ACC112 (cell line): ENCODE measurements around the gene ILKAP.

Source experiments
- H2AFZ ChIP-seq: fragments of 200-600 bp; sonication (generic); one replicate; pipeline ENCODE4 v1.6.0; 2017; ENCODE audit warnings: antibody characterized with exemption, low read length; ENCODE audit not compliant: unreplicated experiment
- H3K27ac ChIP-seq: fragments of 200-600 bp; sonication (generic); 2 replicates; pipeline ENCODE4 v1.5.1; 2014; ENCODE audit warnings: low read depth, mild to moderate bottlenecking, antibody characterized with exemption, low read length, moderate library complexity
- H3K27me3 ChIP-seq: fragments of 200-600 bp; sonication (generic); 2 replicates; pipeline ENCODE4 v1.6.1; 2014; ENCODE audit warnings: mild to moderate bottlenecking, antibody characterized with exemption, low read length, moderate library complexity, mixed read lengths; ENCODE audit not compliant: insufficient read depth
- H3K36me3 ChIP-seq: fragments of 200-600 bp; sonication (generic); 2 replicates; pipeline ENCODE4 v1.6.1; 2016; ENCODE audit warnings: mild to moderate bottlenecking, antibody characterized with exemption, low read length, moderate library complexity, mixed read lengths; ENCODE audit not compliant: insufficient read depth
- H3K4me1 ChIP-seq: fragments of 200-600 bp; sonication (generic); one replicate; pipeline ENCODE4 v1.6.1; 2016; ENCODE audit warnings: low read length, mixed read lengths; ENCODE audit not compliant: insufficient read depth, unreplicated experiment, control insufficient read depth
- H3K4me3 ChIP-seq: fragments of 200-600 bp; sonication (generic); 2 replicates; pipeline ENCODE4 v1.5.1; 2014; ENCODE audit warnings: mild to moderate bottlenecking, low read depth, low read length
- H3K79me2 ChIP-seq: fragments of 200-600 bp; sonication (generic); one replicate; pipeline ENCODE4 v1.6.0; 2016; ENCODE audit warnings: low read length; ENCODE audit not compliant: control insufficient read depth, unreplicated experiment, insufficient read depth

The ILKAP gene

DNA sequence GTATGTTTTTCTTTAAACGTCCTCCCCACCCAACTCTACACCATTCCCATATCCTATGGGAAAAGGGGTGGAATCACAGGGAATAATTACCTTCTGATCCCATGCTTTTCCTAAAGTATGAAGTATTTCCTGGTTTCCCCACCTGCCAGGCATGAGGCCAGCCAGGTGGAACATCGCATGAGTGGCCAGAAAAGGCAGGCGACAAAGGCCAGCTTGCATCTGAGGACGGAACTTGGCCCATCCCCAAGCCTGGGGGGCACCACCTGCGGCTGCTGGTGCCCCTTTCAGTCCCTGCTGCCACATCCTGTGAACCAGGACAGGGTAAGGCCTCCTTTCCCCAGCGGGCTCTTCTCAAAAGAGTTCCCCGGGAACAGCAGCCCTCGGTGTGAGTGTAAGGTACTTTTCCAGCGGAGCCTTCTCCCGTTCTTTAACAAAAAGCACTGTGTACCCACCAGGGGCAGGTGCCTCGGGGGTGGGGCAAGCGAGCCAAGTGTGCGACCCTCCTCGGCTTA, 45.9 kb downstream of the ILKAP start:
- Histone ChIP-seq H2AFZ (no peak overlapping the region), H3K4me3 (no peak overlapping the region), H3K27ac (no peak overlapping the region), H3K4me1 (peaks cover 5% of the 10 kb centered on the region), H3K79me2 (no peaks in the 10 kb centered on the region), H3K36me3 (no peaks in the 10 kb centered on the region), H3K27me3 (no peaks in the 10 kb centered on the region)

DNA sequence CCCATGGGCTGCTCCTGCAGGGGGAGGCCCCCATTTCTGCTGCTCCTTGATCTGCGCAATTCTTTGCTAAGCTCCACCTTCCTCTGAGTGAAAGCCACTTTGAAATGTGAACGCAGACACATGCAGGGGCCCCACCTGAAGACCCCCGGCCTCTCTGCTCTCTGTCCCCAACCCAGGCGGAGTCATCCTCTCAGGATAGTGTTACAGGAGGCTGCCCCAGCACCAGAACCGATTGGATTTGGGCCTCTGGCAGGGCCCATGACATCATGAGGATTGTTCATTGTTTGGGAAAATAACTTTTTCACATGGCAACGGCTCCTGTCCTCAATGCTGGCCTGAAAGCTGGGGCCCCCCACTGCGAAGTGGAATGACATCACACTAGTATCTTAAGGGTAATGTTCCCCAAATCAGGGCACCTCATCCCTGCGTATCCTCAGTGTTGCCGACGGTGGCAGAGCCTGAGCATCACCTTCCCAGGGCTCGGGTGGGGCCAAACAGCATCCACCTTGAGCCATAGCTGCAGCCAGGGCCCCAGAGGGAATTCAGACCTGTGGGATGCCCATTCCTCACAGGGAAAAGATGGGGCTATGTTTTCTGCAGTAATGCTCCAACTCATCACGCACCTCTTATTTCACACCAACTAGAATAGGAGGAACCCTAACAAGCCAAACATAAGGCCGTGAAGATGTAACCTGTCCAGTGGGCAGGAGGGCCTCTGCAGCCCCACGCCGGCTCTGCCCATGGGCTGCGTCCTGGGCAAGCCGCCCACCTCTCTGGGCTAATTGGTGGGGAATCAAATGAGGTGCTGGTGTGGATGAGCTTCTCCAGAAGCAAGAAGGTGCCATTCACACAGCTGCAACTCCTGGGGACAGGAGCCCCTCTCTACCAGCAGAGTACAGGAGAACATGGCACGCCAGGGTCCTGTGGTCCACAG, 47.5 kb downstream of the ILKAP start:
- Histone ChIP-seq H3K79me2 (no peaks in the 10 kb centered on the region), H2AFZ (no peak overlapping the region), H3K4me3 (no peak overlapping the region), H3K27me3 (no peaks in the 10 kb centered on the region), H3K4me1 (peaks cover 5% of the 10 kb centered on the region), H3K27ac (no peak overlapping the region), H3K36me3 (no peaks in the 10 kb centered on the region)

DNA sequence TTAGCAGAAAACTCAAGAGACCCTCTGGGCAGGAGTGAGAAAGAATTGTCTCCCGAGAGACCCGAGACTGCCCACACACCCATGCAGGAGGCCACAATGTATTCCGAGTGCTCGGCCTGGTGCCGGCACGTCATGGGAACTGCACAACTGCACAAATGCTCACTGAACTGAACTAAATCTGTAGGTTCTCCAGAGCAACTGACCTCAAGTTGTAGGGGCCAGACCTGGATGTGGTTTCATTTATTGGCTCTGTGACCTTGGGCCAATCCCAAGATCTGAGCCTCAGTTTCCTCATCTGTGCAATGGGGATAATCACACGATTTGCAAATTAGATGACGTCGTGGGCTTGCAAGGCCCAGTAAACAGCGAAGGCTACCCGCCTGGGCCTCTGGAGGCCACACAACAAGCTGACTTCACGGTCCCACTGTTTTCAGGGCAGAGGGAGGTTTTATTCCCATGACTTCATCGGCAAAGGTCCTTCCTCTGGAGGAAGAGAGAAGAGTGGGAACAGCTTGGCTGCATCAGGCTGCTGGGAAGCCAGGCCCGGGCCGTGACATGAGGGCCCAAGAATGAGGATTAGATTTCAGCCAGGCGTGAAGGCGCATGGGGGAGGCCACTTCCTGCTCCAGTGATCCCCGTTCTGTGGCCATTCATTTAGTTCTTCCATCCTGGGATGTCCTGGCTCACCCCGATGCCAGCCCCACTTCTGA, 48.3 kb downstream of the ILKAP start:
- Histone ChIP-seq H3K36me3 (no peaks in the 10 kb centered on the region), H3K4me1 (peaks cover 5% of the 10 kb centered on the region), H3K27me3 (no peaks in the 10 kb centered on the region), H2AFZ (no peak overlapping the region), H3K79me2 (no peaks in the 10 kb centered on the region), H3K4me3 (no peak overlapping the region), H3K27ac (no peak overlapping the region)

DNA sequence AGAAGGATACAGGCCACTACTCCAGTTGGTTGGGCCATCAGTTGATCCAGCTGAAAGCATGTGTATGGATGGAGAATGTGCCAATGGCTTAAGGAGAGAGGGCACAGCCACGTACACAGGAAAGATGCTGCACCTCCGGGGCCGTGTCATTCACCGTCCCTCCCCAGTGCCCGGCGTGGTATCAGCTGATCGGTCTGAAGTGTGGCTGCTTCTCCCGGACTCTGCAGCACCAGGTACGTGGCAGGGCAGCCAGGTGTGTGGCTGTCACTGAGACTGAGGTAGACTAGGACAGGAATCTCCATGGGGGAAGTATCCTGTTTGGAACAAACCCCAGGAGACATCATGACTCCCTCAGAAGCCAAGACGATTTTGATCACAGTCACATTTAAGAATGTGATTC, 48.9 kb downstream of the ILKAP start:
- H3K36me3 ChIP-seq = no peaks in the 10 kb centered on the region
- no peak overlapping the region for H2AFZ ChIP-seq
- H3K79me2 ChIP-seq = no peaks in the 10 kb centered on the region
- no peak overlapping the region for H3K4me3 ChIP-seq
- H3K4me1 ChIP-seq = no peaks in the 10 kb centered on the region
- no peaks in the 10 kb centered on the region for H3K27me3 ChIP-seq
- no peak overlapping the region for H3K27ac ChIP-seq

DNA sequence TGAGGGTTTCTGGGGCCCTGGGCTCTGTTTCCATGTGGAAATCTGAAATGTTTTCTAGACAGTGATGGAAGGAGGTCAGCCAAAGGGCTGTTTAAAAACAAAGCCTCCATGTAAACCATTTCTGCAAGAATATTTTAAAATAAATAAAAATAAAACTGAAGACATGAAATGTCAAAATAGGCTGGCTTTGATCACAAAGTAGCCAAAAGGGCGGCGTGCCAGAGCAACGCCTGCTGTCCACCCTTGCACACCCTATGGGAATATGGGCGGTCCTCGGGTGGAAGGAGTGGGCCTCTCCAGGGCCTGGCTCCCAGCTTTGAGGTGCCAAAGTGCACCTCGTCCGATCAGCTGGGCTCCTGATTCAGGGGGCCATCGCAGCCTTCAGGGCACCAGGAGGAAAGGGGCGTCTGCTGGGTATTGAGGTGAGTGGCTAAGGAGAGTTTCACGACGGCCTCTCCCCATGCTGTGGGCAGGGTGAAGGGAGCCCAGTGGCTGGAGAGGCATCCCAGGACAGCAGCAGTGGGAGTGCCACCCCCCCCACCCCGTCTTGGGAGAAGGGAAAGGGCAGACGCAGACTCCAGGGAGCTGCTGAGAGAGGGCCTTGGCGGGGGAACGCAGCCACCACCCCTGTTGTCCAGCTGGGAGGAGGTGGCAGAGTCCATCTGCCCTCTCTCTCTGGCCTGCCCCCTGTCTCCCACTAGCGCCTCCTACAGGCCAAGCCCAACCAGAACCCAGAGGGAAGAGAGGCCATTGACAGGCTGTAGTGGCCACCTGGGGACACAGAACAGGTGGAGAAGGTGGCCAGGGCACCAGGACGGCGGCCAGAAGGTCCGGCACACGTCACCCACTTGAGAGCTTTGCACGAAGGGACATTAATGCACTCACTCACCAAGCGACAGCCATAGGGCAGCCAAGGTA, 50.5 kb downstream of the ILKAP start:
- H3K4me3 ChIP-seq = no peak overlapping the region
- no peaks in the 10 kb centered on the region for H3K36me3 ChIP-seq
- H3K4me1 ChIP-seq = no peaks in the 10 kb centered on the region
- H3K27ac ChIP-seq = no peak overlapping the region
- no peak overlapping the region for H2AFZ ChIP-seq
- no peaks in the 10 kb centered on the region for H3K27me3 ChIP-seq
- H3K79me2 ChIP-seq = no peaks in the 10 kb centered on the region

DNA sequence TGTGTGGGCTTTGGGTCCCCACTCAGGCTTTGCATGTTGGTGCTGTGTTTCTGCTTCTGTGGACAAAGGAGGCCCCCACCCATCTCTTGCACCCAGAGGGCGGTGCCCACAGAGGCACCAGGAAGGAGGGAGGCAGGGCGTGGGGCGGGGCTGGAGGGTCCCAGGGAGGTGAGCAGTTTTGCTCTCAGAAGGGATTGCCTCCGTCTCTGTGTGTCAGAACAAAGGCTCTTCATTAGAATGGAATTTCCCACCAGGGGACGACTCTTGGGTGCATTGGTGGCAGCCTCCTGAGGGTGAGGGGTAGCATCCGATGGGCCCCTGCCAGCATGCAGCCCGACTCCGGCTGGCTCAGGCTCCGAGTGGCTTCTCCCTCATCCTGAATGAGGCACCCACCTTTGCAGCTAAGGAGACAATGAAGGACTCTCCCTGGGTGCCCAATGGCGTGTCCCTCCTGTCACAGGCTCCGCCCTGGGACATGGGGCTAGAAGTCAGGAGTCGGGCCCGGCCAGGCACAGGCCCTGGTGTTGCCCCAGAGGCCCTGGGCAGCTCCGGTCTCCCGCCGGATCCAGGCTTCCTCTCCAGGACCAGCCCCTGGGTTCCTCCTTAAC, 51.8 kb downstream of the ILKAP start:
- H2AFZ ChIP-seq = no peak overlapping the region

DNA sequence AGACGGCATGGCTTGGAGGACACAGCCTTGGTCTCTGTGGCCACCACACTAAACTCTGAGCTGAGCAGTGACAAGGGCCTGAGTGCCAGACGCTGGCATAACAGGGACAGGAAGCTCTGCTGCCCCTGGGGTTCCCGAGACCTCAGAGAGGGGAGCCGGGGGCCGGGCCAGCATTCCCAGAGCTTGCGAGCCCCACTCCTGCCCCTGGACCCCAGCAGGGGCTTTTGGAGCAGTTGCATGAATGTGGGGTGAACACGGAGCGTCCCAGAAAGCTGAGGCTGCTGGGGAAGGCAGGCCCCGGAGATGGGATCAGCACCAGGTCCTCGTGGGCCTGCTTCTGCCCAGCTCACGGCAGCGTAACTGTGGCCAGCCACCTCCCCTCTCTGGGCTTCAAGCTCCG, 52.3 kb downstream of the ILKAP start:
- no peak overlapping the region for H3K4me3 ChIP-seq
- H3K36me3 ChIP-seq = no peaks in the 10 kb centered on the region
- H3K79me2 ChIP-seq = no peaks in the 10 kb centered on the region
- no peaks in the 10 kb centered on the region for H3K4me1 ChIP-seq
- no peaks in the 10 kb centered on the region for H3K27me3 ChIP-seq
- H2AFZ ChIP-seq = no peak overlapping the region
- H3K27ac ChIP-seq = no peak overlapping the region

More for the DNA sequence above, 51.8 kb downstream of the ILKAP start:
- Histone ChIP-seq H3K27me3 (no peaks in the 10 kb centered on the region), H3K27ac (no peak overlapping the region), H3K79me2 (no peaks in the 10 kb centered on the region), H3K4me1 (no peaks in the 10 kb centered on the region), H3K4me3 (no peak overlapping the region), H3K36me3 (no peaks in the 10 kb centered on the region)

DNA sequence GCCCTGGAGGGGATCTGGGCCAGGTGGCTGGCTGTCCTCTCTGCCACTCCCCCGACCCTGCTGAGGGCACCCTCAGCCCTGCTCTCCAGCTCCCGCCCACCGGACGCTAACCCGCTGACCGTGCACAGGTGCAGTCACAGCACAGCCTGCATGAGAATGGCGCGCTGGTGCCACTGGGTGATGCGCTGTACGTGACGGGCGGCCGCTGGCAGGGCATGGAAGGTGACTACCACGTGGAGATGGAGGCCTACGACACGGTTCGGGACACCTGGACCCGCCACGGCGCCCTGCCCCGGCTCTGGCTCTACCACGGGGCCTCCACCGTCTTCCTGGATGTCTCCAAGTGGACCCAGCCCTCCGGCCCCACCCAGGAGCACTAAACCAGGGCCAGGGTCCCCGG, 52.8 kb downstream of the ILKAP start:
- no peak overlapping the region for H2AFZ ChIP-seq
- no peaks in the 10 kb centered on the region for H3K27me3 ChIP-seq
- no peaks in the 10 kb centered on the region for H3K79me2 ChIP-seq
- H3K4me1 ChIP-seq = no peaks in the 10 kb centered on the region
- no peaks in the 10 kb centered on the region for H3K36me3 ChIP-seq
- H3K4me3 ChIP-seq = no peak overlapping the region
- H3K27ac ChIP-seq = no peak overlapping the region

DNA sequence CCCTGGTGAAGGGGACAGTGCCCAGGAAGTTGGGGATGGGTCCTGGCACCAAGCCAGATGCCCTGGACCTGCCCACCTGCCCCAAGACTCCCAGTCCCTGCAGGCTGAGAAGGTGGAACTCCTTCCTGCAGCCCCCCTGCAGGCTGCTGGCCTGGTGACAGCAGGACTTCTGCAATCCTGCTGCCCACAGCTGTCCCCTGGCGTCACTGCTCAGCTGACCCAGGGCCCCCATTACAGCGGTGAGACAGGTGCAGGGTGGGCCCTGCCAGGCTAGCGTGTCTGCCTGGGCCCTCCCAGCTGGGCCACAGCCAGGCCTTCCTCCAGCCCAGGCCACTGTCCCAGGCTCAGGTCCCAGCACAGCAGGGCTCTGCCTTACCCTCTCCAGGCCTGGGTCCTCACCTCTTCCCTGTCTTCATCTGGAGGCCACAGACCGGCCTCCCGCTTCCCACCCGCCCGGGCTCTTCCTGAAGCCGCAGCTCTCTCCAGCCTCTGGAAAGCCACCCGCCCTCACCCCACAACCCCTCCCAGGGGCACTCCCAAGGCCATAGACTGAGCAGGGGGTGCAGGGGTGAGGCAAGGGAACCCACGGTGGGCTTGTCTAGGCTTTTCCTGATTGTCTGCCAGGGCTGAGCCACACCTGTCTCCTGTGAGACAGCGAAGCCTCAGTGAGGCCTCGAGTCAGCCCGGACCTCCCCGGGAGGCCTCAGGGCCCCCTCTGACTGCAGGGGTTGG, 53.5 kb downstream of the ILKAP start:
- Histone ChIP-seq H3K4me1 (no peaks in the 10 kb centered on the region), H3K27me3 (no peaks in the 10 kb centered on the region), H3K4me3 (no peak overlapping the region), H3K79me2 (no peaks in the 10 kb centered on the region), H3K27ac (no peak overlapping the region), H2AFZ (no peak overlapping the region), H3K36me3 (no peaks in the 10 kb centered on the region)
